ENCODE results near the gene ACADVL. TPM values are rescaled to one million over a fixed set of nuclear protein-coding genes. Genes with fewer than 3 reads are reported as not detected.

ACADVL gene
- total and polyA plus RNA-seq, 8 donors, result 348 to 3,058 (median 733) TPM

DNA sequence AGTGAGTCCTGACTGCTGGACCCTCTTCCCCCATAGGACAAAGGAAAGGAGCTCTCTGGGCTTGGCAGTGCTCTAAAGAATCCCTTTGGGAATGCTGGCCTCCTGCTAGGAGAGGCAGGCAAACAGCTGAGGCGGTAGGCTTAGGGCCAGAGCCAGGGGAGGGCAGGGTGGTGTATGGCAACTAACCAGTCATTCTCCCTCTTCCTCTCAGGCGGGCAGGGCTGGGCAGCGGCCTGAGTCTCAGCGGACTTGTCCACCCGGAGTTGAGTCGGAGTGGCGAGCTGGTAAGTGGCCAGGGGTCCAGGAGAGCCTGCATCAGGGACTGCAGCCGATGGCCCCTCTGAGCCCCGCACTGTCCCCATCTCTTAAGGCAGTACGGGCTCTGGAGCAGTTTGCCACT lies 4.4 kb downstream of the ACADVL start:
- peaks cover 20 to 56% (median 35%) of the 10 kb centered on the region in 4 donors for H3K4me1 ChIP-seq
- H3K36me3 ChIP-seq, result peaks cover 69 to 82% (median 81%) of the 10 kb centered on the region in 4 donors
- H3K9me3 ChIP-seq, result no peaks in the 10 kb centered on the region
- no peak for TF ChIP-seq POLR2A (IDR thresholded peaks at IDR 0.05)
- TF ChIP-seq EP300 (IDR thresholded peaks at IDR 0.05), result no peak
- no peak for TF ChIP-seq CTCF (IDR thresholded peaks at IDR 0.05)
- TF ChIP-seq POLR2AphosphoS5 (IDR thresholded peaks at IDR 0.05), result no peak
- 71 to 79% (median 76%) methylated on average over 10 of the region's 10 CpGs for WGBS, 5 donors
- no peak for DNase-seq
- no peaks in the 10 kb centered on the region for H3K27me3 ChIP-seq
- intact Hi-C loops (cut with DNase I; ENCODE audit: low total_unique reads), result no loop called here
- no peak overlapping the region for H3K4me3 ChIP-seq
- H3K27ac ChIP-seq, result peak overlapping the region in 2 of 5 donors; percentile 7 to 36

DNA sequence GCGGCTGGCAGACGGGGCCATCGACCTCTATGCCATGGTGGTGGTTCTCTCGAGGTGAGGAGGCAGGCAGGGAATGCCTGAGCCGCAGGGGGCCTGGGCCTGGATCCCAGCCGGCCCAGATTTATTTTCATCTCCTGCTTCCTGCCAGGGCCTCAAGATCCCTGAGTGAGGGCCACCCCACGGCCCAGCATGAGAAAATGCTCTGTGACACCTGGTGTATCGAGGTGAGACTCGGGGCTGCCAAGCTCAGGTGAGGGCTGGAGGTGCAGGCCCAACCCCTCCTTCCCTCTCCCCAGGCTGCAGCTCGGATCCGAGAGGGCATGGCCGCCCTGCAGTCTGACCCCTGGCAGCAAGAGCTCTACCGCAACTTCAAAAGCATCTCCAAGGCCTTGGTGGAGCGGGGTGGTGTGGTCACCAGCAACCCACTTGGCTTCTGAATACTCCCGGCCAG lies 4.9 kb downstream of the ACADVL start:
- peaks cover 75 to 88% (median 87%) of the 10 kb centered on the region in 4 donors for H3K36me3 ChIP-seq
- no peak for DNase-seq
- intact Hi-C loops (cut with DNase I; ENCODE audit: low total_unique reads), result no loop called here
- WGBS, 5 donors, result 47 to 67% (median 61%) methylated on average over 13 to 15 of the region's 15 CpGs
- H3K4me3 ChIP-seq, result no peak overlapping the region
- no peaks in the 10 kb centered on the region for H3K27me3 ChIP-seq
- peak overlapping the region in 3 of 5 donors; percentile 7 to 48 (median 36) for H3K27ac ChIP-seq
- no peak for TF ChIP-seq CTCF (IDR thresholded peaks at IDR 0.05)
- TF ChIP-seq POLR2AphosphoS5 (IDR thresholded peaks at IDR 0.05), result no peak
- TF ChIP-seq EP300 (IDR thresholded peaks at IDR 0.05), result no peak
- TF ChIP-seq POLR2A (IDR thresholded peaks at IDR 0.05), result no peak
- no peaks in the 10 kb centered on the region for H3K9me3 ChIP-seq
- peaks cover 16 to 50% (median 30%) of the 10 kb centered on the region in 4 donors for H3K4me1 ChIP-seq

- H3K9me3 ChIP-seq, result no peaks in the 10 kb centered on the region
- peaks cover 12 to 42% (median 22%) of the 10 kb centered on the region in 4 donors for H3K4me1 ChIP-seq
- no peak for DNase-seq
- H3K36me3 ChIP-seq, result peaks cover 83 to 98% (median 97%) of the 10 kb centered on the region in 4 donors
- 72 to 84% (median 75%) methylated on average over 14 to 21 of the region's 21 CpGs for WGBS, 5 donors
- intact Hi-C loops (cut with DNase I; ENCODE audit: low total_unique reads), result no loop called here
- H3K27me3 ChIP-seq, result no peaks in the 10 kb centered on the region
- peak overlapping the region in 2 of 5 donors; percentile 36 to 48 for H3K27ac ChIP-seq
- no peak overlapping the region for H3K4me3 ChIP-seq
- no peak for TF ChIP-seq CTCF (IDR thresholded peaks at IDR 0.05)
- no peak for TF ChIP-seq POLR2AphosphoS5 (IDR thresholded peaks at IDR 0.05)
- TF ChIP-seq EP300 (IDR thresholded peaks at IDR 0.05), result no peak
- no peak for TF ChIP-seq POLR2A (IDR thresholded peaks at IDR 0.05)
These were observed 6.1 kb downstream of the ACADVL start for GRCh38 chr17:7225711-7226331.

- 90 to 95% (median 92%) methylated on average over 26 to 31 of the region's 31 CpGs for WGBS, 5 donors
- Histone ChIP-seq H3K36me3 (peaks cover 77 to 87% (median 87%) of the 10 kb centered on the region in 4 donors), H3K27me3 (no peaks in the 10 kb centered on the region)
These were observed 7.3 kb downstream of the ACADVL start for GRCh38 chr17:7226721-7227710.

More at GRCh38 chr17:7226721-7227710, 7.3 kb downstream of the ACADVL start:
- peak overlapping the region in 1 of 5 donors; percentile 48 for H3K27ac ChIP-seq
- TF ChIP-seq POLR2AphosphoS5 (IDR thresholded peaks at IDR 0.05) (no peak), EP300 (IDR thresholded peaks at IDR 0.05) (no peak), POLR2A (IDR thresholded peaks at IDR 0.05) (no peak), CTCF (IDR thresholded peaks at IDR 0.05) (no peak)
- peaks cover 3 to 42% (median 19%) of the 10 kb centered on the region in 4 donors for H3K4me1 ChIP-seq
- DNase-seq, result no peak
- no peaks in the 10 kb centered on the region for H3K9me3 ChIP-seq
- intact Hi-C loops (cut with DNase I; ENCODE audit: low total_unique reads), result no loop called here
- H3K4me3 ChIP-seq, result no peak overlapping the region
